GM12864 (cell line): Measurements from ENCODE around the gene STAT3.
"Not testable (repeated sequence)": the region's sequence is repeated elsewhere in the genome, so short reads cannot be mapped to it uniquely, and the experiment has no call there.

Experiments
- DNase-seq: peaks from one replicate; pipeline ENCODE4 v3.0.0-alpha.2; 2011; ENCODE audit warnings: low read depth
- H3K4me3 ChIP-seq: 2 replicates; pipeline ENCODE4 v1.5.1; 2011; ENCODE audit warnings: mild to moderate bottlenecking, low read depth, low read length, control low read depth
- CTCF ChIP-seq: IDR thresholded peaks from 2 replicates; pipeline ENCODE4 v1.5.1; 2011; ENCODE audit warnings: low read depth, mild to moderate bottlenecking, moderate library complexity, low read length, control low read depth, inconsistent platforms; ENCODE audit errors: missing control alignments

The STAT3 gene

GRCh38 chr17:42423766-42424165 is 35.5 kb upstream of the STAT3 start:
- DNase-seq: no peak
- no peak overlapping the region for H3K4me3 ChIP-seq
- TF ChIP-seq CTCF: no peak

- H3K4me3 ChIP-seq: peak within 1 kb of the TSS; percentile 47
- no peak for DNase-seq
- TF ChIP-seq CTCF: no peak
Measured at GRCh38 chr17:42422958-42423712, 34.9 kb upstream of the STAT3 start, which contains the start of gene CAVIN1. Gene CAVIN1, minus strand, starts transcription at chr17:42423256. Its CDS starts 159 bp downstream, at chr17:42423097.

GRCh38 chr17:42422412-42422957 is 34.2 kb upstream of the STAT3 start:
- no peak for TF ChIP-seq CTCF
- no peak for DNase-seq
- peak overlapping the region; percentile 47 for H3K4me3 ChIP-seq

GRCh38 chr17:42421507-42422338 is 33.5 kb upstream of the STAT3 start:
- no peak for DNase-seq
- TF ChIP-seq CTCF: no peak

GRCh38 chr17:42421136-42421506 is 32.9 kb upstream of the STAT3 start:
- TF ChIP-seq CTCF: no peak
- H3K4me3 ChIP-seq: no peak overlapping the region
- DNase-seq: no peak

More at GRCh38 chr17:42421507-42422338, 33.5 kb upstream of the STAT3 start:
- H3K4me3 ChIP-seq: peak overlapping the region; percentile 27

- not testable (repeated sequence) for DNase-seq, H3K4me3 ChIP-seq
Measured at GRCh38 chr17:42417981-42418380, 29.7 kb upstream of the STAT3 start.
